DOHH2 (cell line): ENCODE results near the gene EGR1.

Experiments
- H3F3A ChIP-seq: fragments of 200-600 bp; sonication (generic), shearing (Covaris generic); 2 replicates; pipeline ENCODE4 v1.6.0; 2016; ENCODE audit warnings: antibody characterized with exemption, mild to moderate bottlenecking; ENCODE audit not compliant: control insufficient read depth, insufficient read depth
- H3K27ac ChIP-seq: fragments of 200-600 bp; sonication (generic); 2 replicates; pipeline ENCODE4 v1.5.1; 2014; ENCODE audit warnings: low read depth, mild to moderate bottlenecking, low read length, moderate library complexity
- H3K27me3 ChIP-seq: fragments of 200-600 bp; sonication (generic); 2 replicates; pipeline ENCODE4 v1.6.1; 2014; ENCODE audit warnings: mild to moderate bottlenecking, low read length, mixed read lengths; ENCODE audit not compliant: control insufficient read depth
- H3K36me3 ChIP-seq: fragments of 200-600 bp; sonication (generic); 2 replicates; pipeline ENCODE4 v1.6.1; 2014; ENCODE audit warnings: mild to moderate bottlenecking, low read length, moderate library complexity, mixed read lengths; ENCODE audit not compliant: control insufficient read depth
- H3K4me1 ChIP-seq: fragments of 200-600 bp; sonication (generic); 2 replicates; pipeline ENCODE4 v1.6.1; 2014; ENCODE audit warnings: mild to moderate bottlenecking, low read length, mixed read lengths; ENCODE audit not compliant: control insufficient read depth
- H3K4me2 ChIP-seq: fragments of 200-600 bp; sonication (generic); 2 replicates; pipeline ENCODE4 v1.6.0; 2014; ENCODE audit warnings: mild to moderate bottlenecking, low read length, moderate library complexity
- H3K4me3 ChIP-seq: fragments of 200-600 bp; sonication (generic); 2 replicates; pipeline ENCODE4 v1.5.1; 2014; ENCODE audit warnings: mild to moderate bottlenecking, low read length, mixed read lengths
- H3K79me2 ChIP-seq: fragments of 200-600 bp; sonication (generic); 2 replicates; pipeline ENCODE4 v1.6.1; 2014; ENCODE audit warnings: mild to moderate bottlenecking, low read length, mixed read lengths; ENCODE audit not compliant: control insufficient read depth
- H3K9me2 ChIP-seq: fragments of 200-600 bp; sonication (generic); replicated peaks from 2 replicates; pipeline ENCODE4 v1.6.1; 2014; ENCODE audit warnings: mild to moderate bottlenecking, low read length, mixed read lengths; ENCODE audit not compliant: control insufficient read depth
- H3K9me3 ChIP-seq: fragments of 200-600 bp; sonication (generic); 2 replicates; pipeline ENCODE4 v1.6.1; 2014; ENCODE audit warnings: antibody characterized with exemption, low read length, mixed read lengths; ENCODE audit not compliant: control insufficient read depth, insufficient read depth
- H4K20me1 ChIP-seq: fragments of 200-600 bp; sonication (generic); 2 replicates; pipeline ENCODE4 v1.6.0; 2014; ENCODE audit warnings: low read depth, mild to moderate bottlenecking, antibody characterized with exemption, low read length, moderate library complexity; ENCODE audit not compliant: control insufficient read depth, insufficient read depth
- EZH2phosphoT487 ChIP-seq: fragments of 200-600 bp; sonication (generic); IDR thresholded peaks from 2 replicates; pipeline ENCODE4 v1.6.1; 2017; ENCODE audit warnings: borderline replicate concordance, mild to moderate bottlenecking, antibody characterized with exemption, low read length, moderate library complexity, mixed read lengths
- TF ChIP-seq, protein P1 (sequence below): fragments of 200-600 bp; sonication (generic); IDR thresholded peaks from one replicate; pipeline ENCODE4 v1.5.1; 2014; ENCODE audit warnings: antibody characterized with exemption, mild to moderate bottlenecking, low read depth, low read length; ENCODE audit not compliant: poor library complexity, severe bottlenecking

Gene EGR1

DNA sequence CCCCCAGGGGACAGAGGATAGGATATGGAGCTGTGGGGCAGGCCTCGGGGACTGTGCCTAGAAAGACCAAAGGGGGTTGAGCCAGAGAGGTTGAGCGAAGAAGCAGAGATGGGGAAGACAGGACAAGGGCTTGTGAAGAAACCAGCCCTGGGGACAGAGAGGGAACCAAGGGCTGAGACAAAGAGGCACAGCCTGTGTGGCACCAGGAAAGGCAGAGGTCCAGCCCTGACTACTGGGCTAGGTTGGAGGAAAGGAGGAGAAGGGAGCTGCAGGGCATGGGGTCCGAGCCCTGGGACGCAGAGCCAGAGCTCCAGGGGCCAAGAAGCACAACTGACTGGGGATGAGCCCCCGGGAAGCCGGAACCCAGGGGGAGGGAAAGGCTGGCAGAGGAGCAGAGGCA, 17.2 kb upstream of the EGR1 start:
- H3K79me2 ChIP-seq, result no peaks in the 10 kb centered on the region

GRCh38 chr5:138448481-138449398, 16.5 kb upstream of the EGR1 start:
- Histone ChIP-seq H4K20me1 (no peaks in the 10 kb centered on the region), H3K27ac (no peak overlapping the region), H3K4me3 (no peak overlapping the region), H3F3A (no peaks in the 10 kb centered on the region), H3K79me2 (no peaks in the 10 kb centered on the region), H3K4me1 (peaks cover 2% of the 10 kb centered on the region; the same call in 1 of the 2 replicates), H3K36me3 (no peaks in the 10 kb centered on the region), H3K9me2 (no peaks in the 10 kb centered on the region), H3K9me3 (no peaks in the 10 kb centered on the region), H3K4me2 (no peak overlapping the region), H3K27me3 (no peaks in the 10 kb centered on the region)
- no peak for TF ChIP-seq EZH2phosphoT487
- TF ChIP-seq, protein P1, sequence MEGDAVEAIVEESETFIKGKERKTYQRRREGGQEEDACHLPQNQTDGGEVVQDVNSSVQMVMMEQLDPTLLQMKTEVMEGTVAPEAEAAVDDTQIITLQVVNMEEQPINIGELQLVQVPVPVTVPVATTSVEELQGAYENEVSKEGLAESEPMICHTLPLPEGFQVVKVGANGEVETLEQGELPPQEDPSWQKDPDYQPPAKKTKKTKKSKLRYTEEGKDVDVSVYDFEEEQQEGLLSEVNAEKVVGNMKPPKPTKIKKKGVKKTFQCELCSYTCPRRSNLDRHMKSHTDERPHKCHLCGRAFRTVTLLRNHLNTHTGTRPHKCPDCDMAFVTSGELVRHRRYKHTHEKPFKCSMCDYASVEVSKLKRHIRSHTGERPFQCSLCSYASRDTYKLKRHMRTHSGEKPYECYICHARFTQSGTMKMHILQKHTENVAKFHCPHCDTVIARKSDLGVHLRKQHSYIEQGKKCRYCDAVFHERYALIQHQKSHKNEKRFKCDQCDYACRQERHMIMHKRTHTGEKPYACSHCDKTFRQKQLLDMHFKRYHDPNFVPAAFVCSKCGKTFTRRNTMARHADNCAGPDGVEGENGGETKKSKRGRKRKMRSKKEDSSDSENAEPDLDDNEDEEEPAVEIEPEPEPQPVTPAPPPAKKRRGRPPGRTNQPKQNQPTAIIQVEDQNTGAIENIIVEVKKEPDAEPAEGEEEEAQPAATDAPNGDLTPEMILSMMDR, result no peak

More for the DNA sequence above, 17.2 kb upstream of the EGR1 start:
- no peak overlapping the region for H3K4me2 ChIP-seq
- H3F3A ChIP-seq, result no peaks in the 10 kb centered on the region
- TF ChIP-seq EZH2phosphoT487, result no peak
- TF ChIP-seq, protein P1, result no peak
- H3K4me1 ChIP-seq, result peaks cover 2% of the 10 kb centered on the region; the same call in 1 of the 2 replicates
- H3K27ac ChIP-seq, result no peak overlapping the region
- H3K4me3 ChIP-seq, result no peak overlapping the region
- no peaks in the 10 kb centered on the region for H3K27me3 ChIP-seq
- H3K36me3 ChIP-seq, result no peaks in the 10 kb centered on the region
- H4K20me1 ChIP-seq, result no peaks in the 10 kb centered on the region
- H3K9me3 ChIP-seq, result no peaks in the 10 kb centered on the region
- H3K9me2 ChIP-seq, result no peaks in the 10 kb centered on the region

DNA sequence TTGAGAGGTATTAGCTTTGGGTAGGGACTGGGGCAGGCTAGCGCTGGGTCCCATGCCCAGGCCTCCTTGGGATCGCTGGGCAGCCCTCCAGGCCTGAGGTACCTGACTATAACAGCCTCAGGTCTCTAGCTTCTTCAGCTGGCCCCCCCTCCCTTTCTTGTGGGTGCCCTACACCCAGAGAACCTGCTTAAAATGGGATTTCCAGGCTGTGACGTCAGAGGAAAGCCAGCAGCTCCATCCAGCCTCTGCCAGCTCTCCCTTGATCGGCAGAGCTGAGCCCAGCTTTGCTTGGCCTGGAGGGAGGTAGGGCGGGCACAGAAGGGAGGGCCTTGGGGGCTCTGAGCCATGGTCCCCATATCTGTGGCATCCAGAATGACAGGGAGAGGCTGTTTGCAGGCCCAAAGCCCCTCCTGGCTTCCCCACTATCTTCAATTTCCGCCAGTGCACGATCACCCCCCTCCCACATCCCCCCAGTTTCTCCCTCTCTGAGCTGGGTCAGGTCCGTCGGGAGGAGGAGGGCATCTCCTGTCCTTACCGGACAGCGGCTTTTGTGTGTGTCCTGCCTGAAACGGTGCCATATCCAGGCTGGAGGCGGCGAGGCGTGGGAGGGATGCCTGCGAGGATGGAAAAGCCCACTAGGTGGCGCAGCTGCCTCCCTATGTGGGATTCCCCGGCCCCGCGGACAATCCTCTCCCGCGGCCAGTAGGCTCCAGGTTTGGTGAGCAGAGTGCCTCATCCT, 15.6 kb upstream of the EGR1 start:
- Histone ChIP-seq H3K9me2 (no peaks in the 10 kb centered on the region), H3K4me3 (no peak overlapping the region), H3K4me2 (peak overlapping the region; percentile 20), H3K4me1 (peaks cover 2% of the 10 kb centered on the region; the same call in 1 of the 2 replicates), H3K79me2 (no peaks in the 10 kb centered on the region), H3K36me3 (no peaks in the 10 kb centered on the region), H4K20me1 (no peaks in the 10 kb centered on the region), H3F3A (no peaks in the 10 kb centered on the region), H3K27ac (no peak overlapping the region), H3K27me3 (no peaks in the 10 kb centered on the region), H3K9me3 (no peaks in the 10 kb centered on the region)
- TF ChIP-seq, protein P1, result peak; percentile 98
- no peak for TF ChIP-seq EZH2phosphoT487
